Activated CD4-positive, CD25-positive, alpha-beta regulatory T cell treated with anti-CD3 and anti-CD28 coated beads, Interleukin-2, amount 50 U/mL, for 16 hours (primary cell): ENCODE results near the gene GGCT.

Experiments
- DNase-seq: peaks from one replicate; pipeline ENCODE4 v3.0.0-alpha.2; 2020; ENCODE audit warnings: low read depth, low spot score

The GGCT gene

DNA sequence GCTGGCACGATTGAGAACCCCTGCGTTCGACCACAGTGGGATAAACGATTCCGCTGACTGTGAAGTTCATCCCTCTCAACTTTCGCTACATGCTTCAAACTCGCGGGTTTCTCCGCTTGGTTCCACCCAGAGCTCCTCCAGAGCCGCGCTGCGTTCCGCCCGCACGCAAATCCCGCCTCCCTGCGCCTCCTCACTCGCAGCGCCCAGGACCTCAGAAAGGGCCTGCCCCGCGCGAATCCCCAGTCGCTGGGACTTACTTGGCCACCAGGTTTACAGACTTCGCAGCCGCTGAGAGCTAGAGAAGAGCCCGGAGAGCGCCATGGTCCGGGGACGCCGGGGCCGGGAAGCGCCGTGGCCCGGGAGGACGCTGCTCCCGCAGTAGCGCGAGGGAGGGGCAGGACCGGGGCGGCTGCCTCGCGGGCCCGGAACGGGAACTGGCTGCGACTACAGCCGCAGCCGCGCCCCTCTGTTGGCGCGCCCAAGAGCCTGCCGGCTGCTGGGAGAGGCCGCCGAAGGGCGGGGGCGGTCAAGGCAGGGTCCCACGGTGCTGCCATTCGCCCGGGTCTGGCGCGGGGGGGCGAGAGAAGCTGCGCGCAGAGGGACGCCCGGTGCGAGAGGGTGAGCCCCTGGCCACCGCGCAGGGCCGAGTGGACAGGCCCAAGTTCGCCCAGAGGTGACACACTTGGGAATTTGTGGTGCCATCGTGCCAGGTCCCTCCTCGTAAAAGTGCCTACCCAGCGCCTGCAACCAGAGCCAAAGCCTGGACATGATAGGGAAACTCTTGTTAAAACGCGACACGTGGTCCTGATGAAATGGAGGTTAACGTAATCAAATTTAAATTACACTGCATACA, 26.1 kb downstream of the GGCT start, which contains the start of gene NOD1:
Gene NOD1 (minus strand): TSS at position 436 of the 853 bp plus-strand sequence. CDS start 21,863 bp downstream, outside the sequence.
- peak; percentile 33 for DNase-seq

DNA sequence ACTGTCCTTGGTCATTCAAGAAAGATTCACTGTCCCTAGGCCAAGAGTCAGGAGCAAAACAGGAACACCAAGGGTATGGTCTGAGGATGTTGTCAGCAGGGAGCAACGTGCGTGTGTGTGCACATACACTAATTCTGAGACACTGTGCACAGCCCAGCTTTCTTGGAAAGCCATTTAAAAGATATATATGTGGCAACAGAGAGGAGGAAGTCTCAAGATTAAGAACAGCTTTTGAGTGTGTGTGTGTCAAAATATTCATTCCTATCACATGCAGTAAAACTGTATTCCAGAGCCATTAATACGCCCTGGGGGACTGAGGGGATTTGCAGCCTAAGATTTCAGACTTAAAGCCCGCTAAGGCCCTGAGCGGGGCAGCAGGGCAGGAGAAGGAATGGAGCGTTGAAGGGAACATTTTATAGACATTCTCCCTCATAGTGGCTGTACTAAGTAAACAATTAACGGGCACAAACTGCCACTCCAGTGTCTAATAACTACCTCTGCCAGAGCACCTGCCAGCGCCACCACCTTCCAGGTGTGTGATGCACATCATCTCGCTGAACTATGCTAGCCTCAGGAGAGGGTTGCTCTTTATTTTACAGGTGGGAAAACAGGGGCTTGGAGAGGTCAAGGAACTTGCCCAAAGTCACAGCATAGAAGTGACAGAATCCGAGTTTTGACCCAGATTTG, 28.0 kb downstream of the GGCT start:
- DNase-seq: no peak

GRCh38 chr7:30475580-30475979, 29.0 kb downstream of the GGCT start:
- no peak for DNase-seq

GRCh38 chr7:30474893-30475292, 29.7 kb downstream of the GGCT start:
- no peak for DNase-seq

DNA sequence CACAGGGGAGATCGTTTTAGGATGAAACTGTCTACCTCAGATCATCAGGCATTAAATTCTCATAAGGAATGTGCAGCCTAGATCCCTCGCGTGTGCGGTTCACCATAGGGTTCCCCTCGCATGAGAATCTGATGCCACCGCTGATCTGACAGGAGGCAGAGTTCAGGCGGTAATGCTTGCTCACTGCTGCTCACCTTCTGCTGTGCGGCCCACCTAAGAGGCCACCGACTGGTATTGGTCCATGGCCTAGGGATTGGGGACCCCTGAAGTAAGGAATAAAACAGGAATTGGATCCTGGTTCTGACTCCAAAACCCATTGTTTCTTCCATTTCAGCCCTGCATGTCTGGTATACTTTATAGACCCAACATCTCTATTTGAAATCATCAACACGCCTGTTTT, 30.1 kb downstream of the GGCT start:
- no peak for DNase-seq

- no peak for DNase-seq
Observed at GRCh38 chr7:30473903-30474302, 30.7 kb downstream of the GGCT start.

DNA sequence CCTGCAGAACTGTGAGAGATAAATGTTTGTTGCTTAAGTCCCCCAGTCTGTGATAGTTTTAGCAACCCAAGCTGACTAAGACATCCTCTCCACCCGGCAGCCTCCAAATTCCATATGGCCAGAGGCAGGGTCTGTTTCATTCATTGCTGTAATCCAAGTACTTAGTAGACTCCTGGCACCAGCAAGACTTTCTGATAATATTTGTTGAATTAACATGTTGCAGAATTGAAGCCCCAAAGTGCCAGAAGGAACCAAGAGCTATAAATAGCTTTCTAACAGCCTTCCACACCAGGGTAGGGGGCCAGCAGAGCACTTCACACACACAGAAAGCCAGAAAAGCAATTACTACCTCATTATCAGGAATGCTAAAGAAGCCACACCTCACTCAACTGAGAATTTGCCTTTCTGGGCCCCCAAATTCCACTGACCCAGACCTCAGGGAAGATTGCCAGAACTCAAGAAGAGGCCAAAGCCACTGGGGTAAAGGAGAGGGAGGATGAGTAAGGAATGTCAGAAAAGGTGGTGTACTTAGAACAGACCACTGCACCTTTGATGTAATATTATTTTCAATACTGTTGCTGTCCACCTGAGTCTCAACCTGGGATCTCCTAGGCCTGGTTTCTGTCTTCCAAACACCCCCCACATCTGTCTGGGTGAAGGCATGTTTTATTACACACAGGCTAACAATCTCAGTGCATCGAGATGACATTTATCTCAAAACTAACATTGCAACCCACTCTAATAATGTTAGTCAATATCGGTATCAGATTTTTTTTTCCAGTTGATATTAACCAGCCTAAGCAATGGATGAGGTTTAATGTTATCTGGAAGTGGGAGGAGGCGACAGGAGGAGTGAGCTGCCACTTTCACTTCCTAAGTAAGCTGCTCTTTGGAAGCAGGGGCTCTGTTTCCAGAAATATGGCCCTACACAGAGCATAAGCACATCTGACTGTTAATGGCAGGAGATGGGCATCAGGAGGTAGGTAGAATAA, 31.5 kb downstream of the GGCT start:
- no peak for DNase-seq

GRCh38 chr7:30472081-30472783, 32.4 kb downstream of the GGCT start:
- no peak for DNase-seq

DNA sequence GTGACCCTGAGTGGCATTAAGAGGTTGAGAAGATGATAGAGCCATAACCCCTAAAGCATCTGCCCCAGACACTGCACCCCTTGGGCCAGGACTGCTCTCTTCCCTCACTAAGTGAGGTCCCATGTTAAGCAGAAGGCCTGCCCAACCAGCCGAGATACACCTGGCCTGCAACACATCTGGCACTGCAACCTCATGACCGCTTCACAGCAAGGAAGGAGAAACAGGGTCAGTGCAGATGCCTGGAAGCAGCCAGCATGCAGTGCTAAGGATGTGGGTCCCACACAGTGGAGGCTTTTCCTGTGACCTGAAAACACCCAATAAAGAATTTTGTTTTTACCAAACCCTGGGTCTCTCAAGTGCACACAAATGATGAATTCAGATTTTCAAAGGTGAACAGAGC, 33.4 kb downstream of the GGCT start:
- no peak for DNase-seq

DNA sequence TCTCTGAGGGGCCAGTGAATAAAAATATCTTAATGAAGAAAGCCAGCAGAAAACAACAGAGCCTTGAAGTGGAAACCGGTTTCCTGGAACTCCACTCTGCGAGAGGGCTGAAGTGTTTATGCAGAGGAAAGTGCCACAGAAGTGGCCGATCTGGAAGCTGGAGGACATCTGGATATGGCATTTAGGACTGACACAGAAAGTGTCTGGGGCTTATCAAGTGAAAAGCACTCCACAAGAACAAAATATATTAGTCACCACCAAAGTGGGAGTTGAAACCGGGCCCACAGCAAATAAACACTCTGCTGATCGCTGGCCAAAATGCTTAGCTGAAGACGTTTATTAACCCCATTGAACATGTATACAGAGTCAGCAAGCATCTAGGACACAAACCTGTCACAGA, 33.9 kb downstream of the GGCT start:
- DNase-seq: no peak

- no peak for DNase-seq
Observed at GRCh38 chr7:30470163-30470770, 34.4 kb downstream of the GGCT start.

DNA sequence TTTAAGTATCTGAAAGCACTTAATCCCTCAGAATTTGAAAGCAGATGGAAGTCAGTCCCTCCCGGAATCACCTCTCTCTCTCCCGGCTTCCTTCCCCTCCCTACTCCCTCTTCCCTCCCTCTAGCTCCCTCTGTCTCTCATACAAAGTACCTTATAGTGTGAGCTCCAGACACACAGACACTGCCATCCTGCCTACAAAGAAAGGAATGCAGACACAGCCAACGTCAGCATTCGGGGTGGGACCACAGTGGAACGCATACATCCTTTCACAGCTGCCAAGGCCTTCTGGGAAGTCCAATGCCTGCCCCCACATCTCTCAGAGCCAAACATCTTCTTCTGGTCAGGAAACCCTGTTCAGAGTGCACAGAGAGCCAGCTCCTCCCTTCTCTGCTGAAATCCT, 35.3 kb downstream of the GGCT start:
- no peak for DNase-seq

GRCh38 chr7:30468791-30469190, 35.8 kb downstream of the GGCT start:
- no peak for DNase-seq

DNA sequence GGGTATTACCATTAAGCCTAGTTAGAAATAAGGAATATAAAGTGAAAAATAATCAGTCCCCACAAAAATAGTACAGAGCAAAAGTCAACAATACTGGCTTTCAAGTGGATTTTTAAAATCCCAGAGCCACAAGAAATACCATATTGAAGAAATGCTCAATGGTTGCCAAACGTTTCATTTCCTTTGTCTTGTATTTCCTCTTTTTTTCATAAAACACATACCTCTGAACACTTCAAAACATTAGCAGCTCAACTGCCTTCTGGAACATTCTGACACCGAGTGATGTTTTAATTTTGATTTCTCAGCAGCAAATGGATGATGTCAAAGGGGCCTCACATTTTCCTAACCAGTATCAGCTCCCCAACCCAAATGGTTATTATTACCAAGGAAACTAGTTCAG, 36.6 kb downstream of the GGCT start:
- DNase-seq: no peak

DNA sequence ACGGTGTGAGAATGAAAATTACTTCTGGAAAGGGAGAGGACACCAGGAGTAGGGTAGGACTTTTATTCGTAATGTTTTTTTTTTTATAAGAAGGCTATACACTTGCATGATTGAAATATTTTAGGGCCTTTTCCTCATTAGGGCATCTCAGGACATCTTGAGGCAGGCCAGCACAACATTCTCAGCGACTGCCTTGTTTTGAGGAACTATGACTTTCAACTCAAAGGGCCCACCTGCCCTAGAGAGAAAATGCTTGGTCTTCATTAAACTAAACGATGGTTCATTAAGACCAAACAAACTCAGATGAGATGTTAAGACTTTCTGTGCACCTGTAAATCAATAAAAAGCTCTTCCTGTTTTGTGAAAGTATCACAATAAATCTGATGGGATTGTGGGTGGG, 37.4 kb downstream of the GGCT start:
- DNase-seq: no peak

GRCh38 chr7:30466266-30466665, 38.4 kb downstream of the GGCT start:
- no peak for DNase-seq

DNA sequence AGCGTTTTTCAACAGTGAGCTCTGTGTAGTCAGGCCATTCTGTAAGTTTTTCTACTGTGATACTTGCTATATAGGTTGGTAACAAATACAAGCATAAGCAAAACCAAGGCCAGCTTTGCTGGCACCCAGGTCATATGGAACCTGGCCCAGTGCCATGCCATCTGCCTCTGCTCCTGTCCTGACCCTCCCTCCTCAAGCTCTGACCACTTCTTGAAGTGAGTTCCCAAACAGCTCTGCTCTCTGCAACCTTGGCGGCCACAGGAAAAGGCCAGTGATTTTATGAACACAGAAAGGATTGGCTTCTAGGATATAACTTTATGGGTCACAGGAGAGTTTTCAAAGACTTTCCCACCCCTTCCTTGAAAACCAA, 38.8 kb downstream of the GGCT start:
- DNase-seq: no peak

GRCh38 chr7:30465046-30465810, 39.4 kb downstream of the GGCT start:
- DNase-seq: no peak

- no peak for DNase-seq
Observed at GRCh38 chr7:30464231-30464671, 40.4 kb downstream of the GGCT start.
